Activated CD8-positive, alpha-beta T cell treated with anti-CD3 and anti-CD28 coated beads for 36 hours (primary cell): ENCODE results near the gene CEP83. TPM values are rescaled to one million over a fixed set of nuclear protein-coding genes. Genes with fewer than 3 reads are reported as not detected.

ENCODE experiments used
- ATAC-seq: fragments of 200-7000 bp; cut with Tn5 transposase; one replicate; pipeline ENCODE4 v1.10.0; 2021; ENCODE audit warnings: mild to moderate bottlenecking, moderate library complexity
- CTCF ChIA-PET: fragments of 350-600 bp; sonication (Branson Sonifier 250); formaldehyde crosslinking; loops from one replicate; lab custom pipeline; 2021; ENCODE audit warnings: antibody characterized with exemption; lab: Charles Lee
- POLR2A ChIA-PET: fragments of 350-600 bp; sonication (Branson Sonifier 250); formaldehyde crosslinking; loops from one replicate; lab custom pipeline; 2021; ENCODE audit warnings: antibody characterized with exemption; lab: Charles Lee
- DNase-seq: peaks from one replicate; pipeline ENCODE4 v3.0.0-alpha.2; 2020
- H3K27ac Mint-ChIP-seq: one replicate; pipeline ENCODE4 v1.8.0; 2021; ENCODE audit warnings: mild to moderate bottlenecking, mixed read lengths
- H3K27me3 Mint-ChIP-seq: one replicate; pipeline ENCODE4 v1.8.0; 2021; ENCODE audit warnings: mixed read lengths
- H3K36me3 Mint-ChIP-seq: one replicate; pipeline ENCODE4 v1.8.0; 2021; ENCODE audit warnings: low read depth, mixed read lengths
- H3K4me1 Mint-ChIP-seq: one replicate; pipeline ENCODE4 v1.8.0; 2021; ENCODE audit warnings: low read depth, mixed read lengths
- H3K4me3 Mint-ChIP-seq: one replicate; pipeline ENCODE4 v1.8.0; 2021; ENCODE audit warnings: mild to moderate bottlenecking, moderate library complexity, mixed read lengths
- H3K9me3 Mint-ChIP-seq: one replicate; pipeline ENCODE4 v1.8.0; 2021; ENCODE audit warnings: mixed read lengths
- CTCF ChIP-seq: fragments of 200-600 bp; IDR thresholded peaks from one replicate; pipeline ENCODE4 v1.8.0; 2022; ENCODE audit warnings: antibody characterized with exemption, mild to moderate bottlenecking
- intact Hi-C: fragments of 100-400 bp; cut with micrococcal nuclease; formaldehyde crosslinking; loops from one replicate; pipeline ENCODE4 v1.10.0; 2022
- total RNA-seq, 2 experiments: library from RNA; stranded (reverse); gene quantifications; one replicate each; pipeline ENCODE4 v1.2.3, GENCODE V29; 2021

The CEP83 gene
- total RNA-seq, 2 experiments from 2014 or later, result 23.5 to 26.5 TPM

GRCh38 chr12:94418517-94418916, 41.1 kb downstream of the CEP83 start:
- H3K36me3 Mint-ChIP-seq, result peaks cover 39% of the 10 kb centered on the region
- ChIA-PET POLR2A (no interaction called here), CTCF (no interaction called here)
- H3K4me3 Mint-ChIP-seq, result no peak overlapping the region
- no peak for ATAC-seq
- no peaks in the 10 kb centered on the region for H3K4me1 Mint-ChIP-seq
- TF ChIP-seq CTCF, result no peak
- H3K27me3 Mint-ChIP-seq, result no peaks in the 10 kb centered on the region
- peaks cover 27% of the 10 kb centered on the region for H3K9me3 Mint-ChIP-seq
- intact Hi-C loops, result no loop called here
- no peak for DNase-seq
- no peak overlapping the region for H3K27ac Mint-ChIP-seq

GRCh38 chr12:94416613-94417012, 43.1 kb downstream of the CEP83 start:
- ATAC-seq, result no peak
- Mint-ChIP-seq H3K4me1 (no peaks in the 10 kb centered on the region), H3K9me3 (peaks cover 14% of the 10 kb centered on the region), H3K27me3 (no peaks in the 10 kb centered on the region), H3K27ac (no peak overlapping the region), H3K36me3 (peaks cover 27% of the 10 kb centered on the region), H3K4me3 (no peak overlapping the region)
- intact Hi-C loops, result no loop called here
- ChIA-PET CTCF (no interaction called here), POLR2A (interaction anchor here (0.7 to 1.0 kb wide), 2 partner anchors 112 to 259 kb away, joined by 3 to 4 read pairs; no protein-coding TSS in a partner anchor)
- no peak for DNase-seq
- no peak for TF ChIP-seq CTCF

- H3K27ac Mint-ChIP-seq, result no peak overlapping the region
- H3K4me3 Mint-ChIP-seq, result no peak overlapping the region
- intact Hi-C loops, result no loop called here
- ChIA-PET POLR2A (no interaction called here), CTCF (no interaction called here)
- no peak for ATAC-seq
- peaks cover 20% of the 10 kb centered on the region for H3K36me3 Mint-ChIP-seq
- no peak for TF ChIP-seq CTCF
- no peak for DNase-seq
- no peaks in the 10 kb centered on the region for H3K27me3 Mint-ChIP-seq
- no peaks in the 10 kb centered on the region for H3K4me1 Mint-ChIP-seq
- peaks cover 12% of the 10 kb centered on the region for H3K9me3 Mint-ChIP-seq
Measured at GRCh38 chr12:94415066-94415465, 44.6 kb downstream of the CEP83 start.

- no peak for TF ChIP-seq CTCF
- Mint-ChIP-seq H3K27me3 (no peaks in the 10 kb centered on the region), H3K9me3 (no peaks in the 10 kb centered on the region), H3K4me3 (no peak overlapping the region), H3K4me1 (peaks cover 12% of the 10 kb centered on the region), H3K27ac (no peak overlapping the region), H3K36me3 (peaks cover 31% of the 10 kb centered on the region)
- POLR2A ChIA-PET, result no interaction called here
- intact Hi-C loops, result no loop called here
- no peak for ATAC-seq
- no peak for DNase-seq
- CTCF ChIA-PET, result no interaction called here
Measured at GRCh38 chr12:94405413-94406116, 54.1 kb downstream of the CEP83 start.

GRCh38 chr12:94404854-94405253, 54.8 kb downstream of the CEP83 start:
- DNase-seq (no peak), ATAC-seq (no peak)
- intact Hi-C loops, result no loop called here
- no peak for TF ChIP-seq CTCF
- ChIA-PET CTCF (interaction anchor here (0.7 kb wide), 1 partner anchor 270 kb away, joined by 3 read pairs; no protein-coding TSS in a partner anchor), POLR2A (no interaction called here)
- Mint-ChIP-seq H3K4me1 (peaks cover 12% of the 10 kb centered on the region), H3K36me3 (peaks cover 34% of the 10 kb centered on the region), H3K9me3 (peaks cover 2% of the 10 kb centered on the region), H3K27me3 (no peaks in the 10 kb centered on the region), H3K4me3 (no peak overlapping the region), H3K27ac (no peak overlapping the region)
